Stimulated activated CD4-positive, alpha-beta T cell treated with anti-CD3 and anti-CD28 coated beads, Interleukin-2, amount 100 ng/mL, for 48 hours (primary cell): ENCODE results near the gene ANKMY1.

Source experiments
- DNase-seq, 2 donors: peaks; one replicate each; pipeline ENCODE4 v3.0.0-alpha.2; 2020

Gene ANKMY1

DNA sequence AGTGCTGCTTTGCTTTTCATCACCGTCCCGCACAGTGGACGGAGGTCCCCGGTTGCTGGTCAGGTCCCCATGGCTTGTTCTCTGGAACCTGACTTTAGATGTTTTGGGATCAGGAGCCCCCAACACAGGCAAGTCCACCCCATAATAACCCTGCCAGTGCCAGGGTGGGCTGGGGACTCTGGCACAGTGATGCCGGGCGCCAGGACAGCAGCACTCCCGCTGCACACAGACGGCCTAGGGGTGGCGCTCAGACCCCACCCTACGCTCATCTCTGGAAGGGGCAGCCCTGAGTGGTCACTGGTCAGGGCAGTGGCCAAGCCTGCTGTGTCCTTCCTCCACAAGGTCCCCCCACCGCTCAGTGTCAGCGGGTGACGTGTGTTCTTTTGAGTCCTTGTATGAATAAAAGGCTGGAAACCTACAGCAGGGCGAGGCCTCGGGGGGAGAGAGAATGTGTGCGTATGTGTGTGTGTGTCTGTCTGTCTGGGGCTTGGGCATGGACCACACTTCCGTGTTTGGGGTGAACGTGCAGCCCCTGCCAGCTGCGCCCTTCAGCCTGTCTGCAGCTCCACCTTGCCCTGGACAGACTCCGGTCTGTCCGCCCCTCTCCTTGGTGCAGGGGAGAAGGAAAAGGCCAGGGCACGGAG, 90.0 kb downstream of the ANKMY1 start:
- DNase-seq = no peak

DNA sequence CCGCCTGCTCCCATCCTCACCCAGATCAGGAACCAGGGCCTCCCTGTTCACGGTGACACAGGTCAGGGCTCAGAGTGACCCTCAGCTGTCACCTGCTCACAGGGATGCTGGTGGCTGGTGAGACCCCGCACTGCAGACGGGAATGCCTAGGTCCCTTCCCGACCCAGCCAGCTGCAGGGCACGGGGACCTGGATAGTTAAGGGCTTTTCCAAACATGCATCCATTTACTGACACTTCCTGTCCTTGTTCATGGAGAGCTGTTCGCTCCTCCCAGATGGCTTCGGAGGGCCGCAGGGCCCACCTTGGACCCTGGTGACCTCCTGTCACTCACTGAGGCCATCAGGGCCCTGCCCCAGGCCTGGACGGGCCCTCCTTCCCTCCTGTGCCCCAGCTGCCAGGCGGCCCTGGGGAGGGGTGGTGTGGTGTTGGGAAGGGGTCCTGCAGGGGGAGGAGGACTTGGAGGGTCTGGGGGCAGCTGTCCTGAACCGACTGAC, 90.6 kb downstream of the ANKMY1 start:
- DNase-seq = no peak

DNA sequence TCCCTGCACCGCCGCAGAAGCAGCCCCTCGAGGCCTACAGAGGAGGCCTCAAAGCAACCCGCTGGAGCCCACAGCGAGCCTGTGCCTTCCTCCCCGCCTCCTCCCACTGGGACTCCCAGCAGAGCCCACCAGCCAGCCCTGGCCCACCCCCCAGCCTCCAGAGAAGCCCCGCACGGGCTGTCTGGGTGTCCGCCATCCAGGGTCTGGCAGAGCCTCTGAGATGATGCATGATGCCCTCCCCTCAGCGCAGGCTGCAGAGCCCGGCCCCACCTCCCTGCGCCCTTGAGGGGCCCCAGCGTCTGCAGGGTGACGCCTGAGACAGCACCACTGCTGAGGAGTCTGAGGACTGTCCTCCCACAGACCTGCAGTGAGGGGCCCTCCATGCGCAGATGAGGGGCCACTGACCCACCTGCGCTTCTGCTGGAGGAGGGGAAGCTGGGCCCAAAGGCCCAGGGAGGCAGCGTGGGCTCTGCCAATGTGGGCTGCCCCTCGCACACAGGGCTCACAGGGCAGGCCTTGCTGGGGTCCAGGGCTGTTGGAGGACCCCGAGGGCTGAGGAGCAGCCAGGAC, 91.1 kb downstream of the ANKMY1 start:
- no peak for DNase-seq

DNA sequence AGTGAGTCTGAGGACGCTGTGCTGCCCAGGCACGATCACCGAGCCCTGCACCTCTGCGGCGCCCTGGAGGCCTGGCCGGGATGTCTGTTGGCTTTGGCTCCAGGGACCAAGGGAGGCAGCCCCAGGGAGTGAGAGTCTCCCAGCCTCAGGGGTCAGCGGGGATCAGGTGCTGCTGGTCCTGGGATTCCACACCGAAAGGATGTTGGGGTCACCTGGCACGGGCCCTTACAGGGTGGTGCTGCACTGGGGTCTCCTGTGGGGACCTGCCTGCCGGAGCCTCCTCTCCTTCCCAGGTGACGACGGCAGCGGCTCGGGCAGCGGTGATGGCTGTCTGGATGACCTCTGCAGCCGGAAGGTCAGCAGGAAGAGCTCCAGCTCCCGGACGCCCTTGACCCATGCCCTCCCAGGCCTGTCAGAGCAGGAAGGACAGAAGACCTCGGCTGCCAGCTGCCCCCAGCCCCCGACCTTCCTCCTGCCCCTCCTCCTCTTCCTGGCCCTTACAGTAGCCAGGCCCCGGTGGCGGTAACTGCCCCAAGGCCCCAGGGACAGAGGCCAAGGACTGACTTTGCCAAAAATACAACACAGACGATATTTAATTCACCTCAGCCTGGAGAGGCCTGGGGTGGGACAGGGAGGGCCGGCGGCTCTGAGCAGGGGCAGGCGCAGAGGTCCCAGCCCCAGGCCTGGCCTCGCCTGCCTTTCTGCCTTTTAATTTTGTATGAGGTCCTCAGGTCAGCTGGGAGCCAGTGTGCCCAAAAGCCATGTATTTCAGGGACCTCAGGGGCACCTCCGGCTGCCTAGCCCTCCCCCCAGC, 91.8 kb downstream of the ANKMY1 start:
- DNase-seq = no peak

DNA sequence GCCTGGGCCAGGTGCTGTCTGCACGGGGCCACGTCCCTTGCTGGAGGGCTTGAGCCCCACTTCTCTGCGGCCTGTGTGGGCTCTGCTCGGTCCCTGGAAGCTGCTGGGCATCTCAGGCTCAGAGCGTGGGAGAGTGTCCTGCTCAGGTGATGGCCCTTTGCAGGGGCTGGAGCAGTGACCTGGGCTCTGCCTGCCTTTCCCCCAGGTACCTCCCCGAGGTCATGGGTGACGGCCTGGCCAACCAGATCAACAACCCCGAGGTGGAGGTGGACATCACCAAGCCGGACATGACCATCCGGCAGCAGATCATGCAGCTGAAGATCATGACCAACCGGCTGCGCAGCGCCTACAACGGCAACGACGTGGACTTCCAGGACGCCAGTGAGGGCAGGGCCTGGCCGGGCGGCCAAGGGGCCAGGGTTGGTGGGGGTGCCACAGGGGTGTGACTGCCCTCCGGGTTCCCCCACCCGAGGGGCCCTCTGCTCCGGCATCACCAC, 92.5 kb downstream of the ANKMY1 start:
- no peak for DNase-seq

DNA sequence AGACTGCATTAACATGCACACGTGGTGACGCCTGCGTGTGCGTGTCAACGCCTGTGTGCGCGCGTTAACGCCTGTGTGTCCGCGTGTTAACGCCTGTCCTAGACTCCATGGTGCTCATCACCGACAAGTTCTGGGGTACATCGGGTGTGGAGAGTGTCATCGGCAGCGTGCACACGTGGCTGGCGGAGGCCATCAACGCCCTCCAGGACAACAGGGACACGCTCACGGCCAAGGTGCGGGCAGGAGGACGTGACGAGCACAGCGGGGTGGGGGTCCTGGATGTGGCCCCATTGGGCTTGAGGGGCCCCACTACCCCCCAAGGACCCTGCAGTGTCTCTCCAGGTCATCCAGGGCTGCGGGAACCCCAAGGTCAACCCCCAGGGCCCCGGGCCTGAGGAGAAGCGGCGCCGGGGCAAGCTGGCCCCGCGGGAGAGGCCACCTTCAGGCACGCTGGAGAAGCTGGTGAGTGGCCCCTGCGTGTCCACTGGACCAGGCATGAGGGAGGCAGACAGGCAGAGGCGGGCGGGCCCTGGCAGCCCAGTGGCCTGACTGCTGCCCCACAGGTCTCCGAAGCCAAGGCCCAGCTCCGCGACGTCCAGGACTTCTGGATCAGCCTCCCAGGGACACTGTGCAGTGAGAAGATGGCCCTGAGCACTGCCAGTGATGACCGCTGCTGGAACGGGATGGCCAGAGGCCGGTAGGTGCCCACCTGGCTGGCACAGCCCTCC, 93.1 kb downstream of the ANKMY1 start:
- DNase-seq = no peak

DNA sequence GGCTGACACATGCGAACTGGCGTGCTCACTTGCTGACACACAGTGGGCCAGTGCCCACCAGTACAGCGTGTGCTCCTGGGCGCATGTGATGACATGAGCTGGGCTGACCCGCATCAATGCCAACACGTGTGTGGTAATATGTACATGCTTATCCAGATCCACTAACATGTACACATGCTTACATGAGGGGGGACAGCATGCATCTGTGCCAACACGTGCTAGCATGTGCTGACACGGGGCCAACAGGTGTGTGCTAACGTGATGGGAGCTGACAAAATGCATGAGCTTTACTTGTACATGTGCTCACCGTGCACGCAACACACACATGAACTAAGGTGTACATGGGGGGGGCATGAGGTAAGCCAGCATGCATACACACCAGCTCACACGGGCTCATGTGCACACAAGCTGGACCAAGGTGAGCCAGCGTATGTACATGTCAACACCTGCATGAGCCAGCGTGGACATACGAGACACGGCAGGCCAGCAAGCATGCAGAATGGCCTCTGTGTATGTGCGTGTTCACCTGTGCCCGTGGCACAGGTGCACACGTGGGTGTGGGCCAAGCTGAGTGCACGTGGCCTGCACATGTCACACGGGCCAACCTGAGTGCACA, 93.8 kb downstream of the ANKMY1 start:
- DNase-seq = no peak

DNA sequence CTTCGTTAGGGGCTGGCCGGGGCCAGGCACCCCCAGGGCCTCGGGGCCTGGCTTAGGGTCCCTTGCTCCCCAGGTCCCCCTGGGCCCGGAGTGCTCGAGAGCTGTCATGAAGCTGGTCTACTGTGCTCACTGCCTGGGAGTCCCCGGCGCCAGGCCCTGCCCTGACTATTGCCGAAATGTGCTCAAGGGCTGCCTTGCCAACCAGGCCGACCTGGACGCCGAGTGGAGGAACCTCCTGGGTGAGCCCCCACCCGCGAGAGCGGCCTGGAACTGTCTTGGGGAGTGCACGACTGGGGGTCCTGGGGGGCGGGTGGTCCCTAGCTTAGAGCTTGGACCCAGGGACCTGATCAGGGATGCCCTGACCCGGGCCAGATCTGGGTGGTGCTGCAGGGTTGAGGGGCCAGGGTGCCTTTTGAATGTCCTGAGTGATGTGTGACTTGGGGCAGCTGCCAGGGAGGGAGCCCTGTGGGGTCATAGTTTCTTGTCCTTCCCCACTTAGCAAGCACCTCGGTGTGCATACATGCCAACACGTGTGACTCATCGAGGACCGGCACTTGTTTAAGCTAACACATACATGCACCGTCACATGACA, 94.4 kb downstream of the ANKMY1 start:
- no peak for DNase-seq

DNA sequence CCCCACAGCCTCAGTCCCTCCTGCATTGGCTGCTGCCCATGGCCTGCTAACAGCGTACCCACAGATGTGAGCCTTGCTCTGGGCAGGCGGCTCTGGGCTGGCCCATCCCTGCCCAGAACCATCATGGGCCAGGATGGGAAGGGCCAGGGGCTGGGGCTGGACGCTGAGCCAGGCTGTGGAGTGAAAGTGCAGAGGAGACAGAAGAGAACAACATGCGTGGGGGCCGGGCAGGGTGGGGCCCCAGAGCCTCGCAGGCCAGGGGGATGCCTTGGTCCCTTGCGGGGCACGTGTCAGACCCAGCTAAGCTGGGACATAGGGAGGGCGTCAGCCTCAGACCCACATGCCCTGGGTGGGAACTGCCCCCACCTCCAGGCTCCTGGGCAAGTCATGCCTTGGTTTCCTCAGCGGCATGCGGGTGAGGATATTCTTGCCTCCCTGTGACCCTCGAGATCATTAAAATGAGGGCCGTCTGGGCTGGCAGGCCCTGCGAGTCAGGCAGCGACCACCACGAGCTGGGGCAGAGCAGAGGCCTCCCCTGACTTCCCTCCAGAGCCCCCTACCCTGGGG, 95.0 kb downstream of the ANKMY1 start:
- no peak for DNase-seq

DNA sequence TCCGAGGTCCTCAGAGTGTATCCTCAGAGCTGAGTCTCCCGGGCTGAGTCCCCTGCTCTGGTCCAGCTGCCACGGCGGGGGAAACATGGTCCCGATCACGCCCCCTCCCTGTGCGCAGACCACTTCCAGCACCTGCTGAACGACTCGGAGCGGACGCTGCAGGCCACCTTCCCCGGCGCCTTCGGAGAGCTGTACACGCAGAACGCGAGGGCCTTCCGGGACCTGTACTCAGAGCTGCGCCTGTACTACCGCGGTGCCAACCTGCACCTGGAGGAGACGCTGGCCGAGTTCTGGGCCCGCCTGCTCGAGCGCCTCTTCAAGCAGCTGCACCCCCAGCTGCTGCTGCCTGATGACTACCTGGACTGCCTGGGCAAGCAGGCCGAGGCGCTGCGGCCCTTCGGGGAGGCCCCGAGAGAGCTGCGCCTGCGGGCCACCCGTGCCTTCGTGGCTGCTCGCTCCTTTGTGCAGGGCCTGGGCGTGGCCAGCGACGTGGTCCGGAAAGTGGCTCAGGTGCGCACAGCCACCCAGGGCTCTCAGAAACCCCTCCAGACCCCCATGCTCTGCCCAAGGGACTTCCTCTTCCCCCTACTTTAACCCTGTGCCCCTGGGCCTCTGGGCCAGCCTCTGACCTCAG, 95.6 kb downstream of the ANKMY1 start:
- DNase-seq = no peak

DNA sequence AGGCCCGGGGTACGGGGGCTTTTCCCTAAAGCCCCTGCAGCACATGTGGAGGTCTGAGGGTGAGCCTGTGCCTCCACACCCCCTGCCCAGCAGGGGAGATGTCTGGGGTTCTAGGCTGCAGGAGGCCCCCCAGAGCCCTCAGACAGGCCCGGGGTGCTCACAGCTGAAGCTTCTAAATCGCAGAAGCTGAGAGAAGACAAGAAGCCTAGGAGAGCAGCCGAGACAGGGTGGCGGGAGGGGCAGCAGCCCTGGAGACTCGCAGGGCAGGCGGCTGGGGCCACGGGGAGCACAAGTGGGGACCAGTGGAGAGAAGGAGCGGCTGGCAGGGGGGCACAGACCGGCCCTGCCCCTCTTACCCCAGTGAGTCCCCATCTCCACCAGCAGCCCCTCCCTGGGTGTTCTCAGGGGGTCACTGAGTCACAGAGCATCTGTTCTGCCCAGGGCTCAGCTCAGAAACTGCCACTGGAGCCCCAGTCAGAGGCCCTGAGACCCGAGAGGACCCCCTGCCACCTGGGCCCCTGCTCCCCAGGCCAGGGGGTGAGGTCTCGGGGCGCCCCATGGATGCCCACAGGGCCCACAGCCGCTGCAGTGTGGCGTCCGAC, 96.2 kb downstream of the ANKMY1 start:
- no peak for DNase-seq

DNA sequence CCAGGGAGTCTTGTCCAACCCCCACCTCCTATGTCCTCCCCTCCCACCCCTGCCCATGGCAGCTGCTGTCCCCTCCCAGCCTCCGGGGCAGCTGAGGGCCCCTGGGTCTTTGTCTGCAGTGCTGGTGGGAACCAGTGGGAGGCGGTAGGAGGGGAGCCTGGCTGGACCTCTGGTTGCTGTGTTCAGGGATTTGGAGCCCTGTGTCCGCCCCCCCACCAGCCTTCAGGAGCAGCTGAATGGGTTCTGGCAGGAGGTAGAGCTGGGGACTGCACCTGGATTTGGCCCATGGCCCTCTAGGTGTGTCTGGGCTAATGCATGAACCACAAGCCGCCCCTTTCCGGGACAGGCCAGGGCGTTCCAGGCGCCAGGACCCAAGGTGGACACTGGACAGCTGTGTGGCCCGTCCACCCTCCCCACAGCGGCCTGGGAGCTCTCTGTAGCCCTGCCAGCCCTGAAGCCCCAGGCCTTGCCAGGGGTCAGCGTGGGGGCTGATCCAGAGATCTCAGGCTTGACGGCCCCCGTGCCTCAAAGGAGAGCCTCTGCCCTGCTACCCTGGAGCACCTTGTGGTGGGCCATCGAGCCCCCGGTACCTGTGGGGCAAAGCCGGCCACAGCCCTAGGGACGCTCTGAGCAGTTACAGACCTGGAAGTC, 96.9 kb downstream of the ANKMY1 start:
- no peak for DNase-seq

DNA sequence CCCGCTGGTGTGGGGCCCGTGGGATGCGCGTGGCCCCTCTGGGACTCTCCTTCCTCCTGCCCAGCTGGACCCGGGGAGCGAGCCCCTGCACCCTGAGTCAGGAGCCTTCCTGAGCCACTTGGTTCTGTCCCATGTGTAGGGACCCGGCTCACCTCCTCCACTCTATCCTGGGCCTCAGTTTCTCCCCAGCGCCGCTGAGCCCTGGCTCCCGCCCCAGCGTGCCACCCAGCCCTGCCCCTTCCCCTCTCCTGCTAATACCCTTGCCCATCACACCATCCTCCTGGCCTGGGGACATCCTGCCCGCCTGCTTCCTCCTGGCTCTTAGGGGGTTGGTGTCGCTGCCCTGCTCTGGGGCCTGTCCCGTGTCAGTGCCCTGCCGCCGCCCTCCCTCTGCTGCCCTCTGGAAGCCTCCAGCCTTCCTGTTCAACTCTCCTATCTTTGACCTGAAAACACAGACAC, 97.5 kb downstream of the ANKMY1 start:
- no peak for DNase-seq

DNA sequence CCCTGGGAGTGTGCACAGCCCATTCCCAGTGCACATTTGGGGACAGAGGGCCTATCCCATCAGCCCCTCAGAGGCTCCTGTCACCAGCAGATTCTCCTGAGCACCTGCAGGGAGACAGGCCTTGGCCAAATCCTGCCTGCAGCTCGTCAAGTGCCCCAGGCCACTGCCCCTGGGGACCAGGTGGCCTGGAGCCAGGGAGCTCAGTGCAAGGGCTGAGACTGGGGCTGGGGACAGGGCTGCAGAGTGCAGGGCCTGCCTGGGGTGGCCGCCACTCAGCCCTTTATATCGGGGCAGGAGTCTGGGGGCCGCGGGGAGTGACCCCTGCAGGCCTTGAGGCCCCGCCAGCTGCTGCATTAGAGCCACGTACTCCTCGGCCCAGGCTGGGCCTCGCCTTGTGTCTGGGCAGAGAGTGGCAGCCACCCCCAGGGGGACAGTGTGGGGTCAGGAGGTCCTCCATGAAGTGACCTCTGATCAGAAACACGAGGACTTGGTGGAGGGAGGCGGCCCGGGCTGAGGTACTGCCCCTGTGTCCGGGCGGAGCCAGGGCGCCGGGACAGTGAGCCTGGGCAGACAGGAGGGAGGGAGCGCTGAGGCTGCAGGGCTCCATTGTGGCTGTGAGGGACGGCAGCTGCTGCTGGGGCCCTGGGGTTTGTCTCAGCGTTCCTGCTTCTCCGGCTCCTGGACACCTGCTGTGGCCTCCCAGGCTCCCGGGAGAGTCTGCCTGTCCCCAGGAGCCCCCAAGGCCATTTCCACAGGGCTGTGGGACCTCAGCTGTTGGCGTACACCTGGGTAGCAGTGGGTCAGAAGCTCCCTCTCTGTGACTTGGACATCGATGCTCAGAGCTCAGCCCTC, 98.2 kb downstream of the ANKMY1 start:
- DNase-seq = no peak

DNA sequence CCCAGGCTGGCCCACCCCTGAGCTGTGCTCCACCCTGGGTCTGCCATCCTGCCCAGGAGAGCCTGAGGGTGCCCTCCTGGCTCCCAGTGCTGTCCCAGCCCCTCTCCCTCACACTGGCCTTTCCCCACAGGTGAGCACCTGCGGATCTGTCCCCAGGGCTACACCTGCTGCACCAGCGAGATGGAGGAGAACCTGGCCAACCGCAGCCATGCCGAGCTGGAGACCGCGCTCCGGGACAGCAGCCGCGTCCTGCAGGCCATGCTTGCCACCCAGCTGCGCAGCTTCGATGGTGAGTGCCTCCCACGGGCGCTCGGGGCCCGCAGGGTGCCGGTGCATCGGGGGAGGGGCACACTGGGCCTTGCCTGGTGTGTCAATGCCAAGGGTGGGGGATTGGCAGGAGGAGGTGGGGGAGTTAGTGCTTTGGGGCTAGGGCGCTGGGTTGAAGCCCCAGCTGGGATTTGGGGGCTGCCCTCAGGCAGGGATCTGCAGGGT, 98.8 kb downstream of the ANKMY1 start:
- no peak for DNase-seq

DNA sequence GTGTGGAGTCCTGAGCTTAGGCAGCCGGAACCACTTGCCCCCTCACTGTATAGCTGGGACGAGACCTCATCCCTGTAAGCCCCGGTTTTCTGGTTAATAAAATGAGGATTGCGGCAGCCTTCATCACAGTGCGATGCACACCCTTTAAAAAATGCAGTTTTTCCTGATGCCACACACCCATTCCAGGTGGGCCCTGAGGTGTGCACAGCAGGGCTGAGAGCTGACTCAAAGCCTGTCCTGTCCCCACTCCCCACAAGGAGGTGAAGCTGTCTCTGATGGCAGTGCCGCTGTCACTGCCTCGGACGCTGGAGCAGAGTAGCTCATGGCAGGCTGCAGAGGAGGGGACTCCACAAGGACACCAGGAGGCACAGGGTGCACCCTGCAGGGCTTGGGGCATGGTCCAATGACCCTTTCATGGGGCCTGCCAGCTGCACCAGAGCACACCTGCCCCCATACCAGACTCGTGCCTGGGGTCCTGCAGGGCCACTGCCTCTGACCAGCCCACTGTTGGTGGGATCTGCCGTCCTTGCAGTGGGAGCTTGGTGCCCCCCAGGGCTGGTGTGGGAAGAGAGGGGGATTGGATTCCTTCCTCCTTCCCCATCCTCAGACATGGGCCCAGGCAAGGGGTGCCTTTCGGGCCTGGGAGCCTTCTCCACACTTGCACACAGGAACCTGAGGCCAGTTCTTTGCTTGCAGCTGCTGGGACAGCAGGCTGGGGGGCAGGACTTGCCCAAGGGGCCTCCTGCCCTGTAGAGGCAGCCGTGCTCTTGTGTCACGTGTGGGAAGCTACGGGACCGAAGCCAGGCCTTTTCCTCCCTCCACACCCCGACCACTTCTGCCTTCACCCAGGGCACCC, 99.5 kb downstream of the ANKMY1 start:
- no peak for DNase-seq

DNA sequence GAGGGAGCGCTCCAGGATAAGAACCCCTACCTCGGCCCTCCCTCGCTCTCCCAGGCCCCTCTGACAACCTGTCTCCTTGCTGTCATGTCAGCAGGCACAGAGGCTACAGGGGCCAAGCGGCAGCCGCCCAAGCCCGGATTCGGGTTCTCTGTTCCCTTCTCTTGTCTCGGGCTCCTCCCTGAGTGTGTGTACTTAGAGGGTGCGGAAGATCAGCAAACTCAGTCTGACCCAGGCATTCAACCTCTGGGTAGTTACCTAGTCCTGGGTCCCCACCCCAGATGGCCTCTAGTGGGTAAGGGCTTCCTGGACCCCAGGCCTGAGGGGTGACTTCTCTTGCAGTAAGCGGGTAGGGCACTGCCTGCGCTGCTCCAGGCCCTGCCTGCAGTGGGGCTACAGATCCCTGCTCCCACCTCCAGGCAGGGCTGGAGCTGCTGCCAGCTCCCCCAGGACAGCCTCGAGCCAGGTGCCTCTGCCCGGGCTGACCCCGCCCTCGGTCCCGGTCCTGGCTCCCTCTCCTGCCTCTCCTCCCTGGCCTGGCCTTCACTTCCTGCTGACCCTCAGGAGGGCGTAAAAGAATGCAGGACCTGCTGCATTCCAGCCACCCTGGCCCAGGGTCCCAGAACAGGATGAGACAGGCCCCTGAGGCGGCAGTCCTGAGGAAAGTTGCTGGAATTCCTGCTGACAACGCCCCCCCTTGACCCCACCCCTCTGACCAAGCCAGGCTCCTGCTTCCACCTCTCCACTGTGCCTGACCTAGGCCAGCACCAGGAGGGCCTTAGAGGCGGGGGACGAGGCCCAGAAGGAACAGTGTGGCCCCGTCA, 100.4 kb downstream of the ANKMY1 start:
- no peak for DNase-seq
